CD4-positive, alpha-beta memory T cell (primary cell): Measurements from ENCODE around the gene LRRN4. TPM values are rescaled to one million over a fixed set of nuclear protein-coding genes. Genes with fewer than 3 reads are reported as not detected.

Experiments
- CTCF ChIA-PET: fragments of 350-600 bp; sonication (Branson Sonifier 250); formaldehyde crosslinking; loops from one replicate; lab custom pipeline; 2021; ENCODE audit warnings: inconsistent platforms; ENCODE audit not compliant: partially characterized antibody; lab: Charles Lee
- POLR2A ChIA-PET: fragments of 350-600 bp; sonication (Branson Sonifier 250); formaldehyde crosslinking; loops from one replicate; lab custom pipeline; 2021; ENCODE audit not compliant: partially characterized antibody; lab: Charles Lee
- DNase-seq, 5 donors: peaks; one replicate each; pipeline versions ENCODE4 v3.0.0 to v3.0.0-alpha.2; 2020 to 2022; ENCODE audit warnings: mixed read lengths in 1 of 5
- H3K27ac ChIP-seq: one replicate; pipeline ENCODE4 v1.7.0; 2013; ENCODE audit warnings: low read depth, low read length
- H3K27me3 ChIP-seq: 2 replicates; pipeline ENCODE4 v1.7.0; 2013; ENCODE audit warnings: mild to moderate bottlenecking, low read length, moderate library complexity; ENCODE audit not compliant: insufficient read depth
- H3K36me3 ChIP-seq: 2 replicates; pipeline ENCODE4 v1.7.0; 2013; ENCODE audit warnings: mild to moderate bottlenecking, low read length, moderate library complexity; ENCODE audit not compliant: insufficient read depth
- H3K4me1 ChIP-seq: 2 replicates; pipeline ENCODE4 v1.7.0; 2013; ENCODE audit warnings: mild to moderate bottlenecking, low read length, moderate library complexity; ENCODE audit not compliant: insufficient read depth
- H3K4me3 ChIP-seq, 2 donors: one replicate each; pipeline ENCODE4 v1.7.0; 2013; ENCODE audit warnings: low read length in 2 of 2, mild to moderate bottlenecking in 1 of 2
- H3K9me3 ChIP-seq, 2 donors: one replicate each; pipeline ENCODE4 v1.7.0; 2013; ENCODE audit warnings: low read length in 2 of 2, control low read depth in 1 of 2; ENCODE audit not compliant: control insufficient read depth in 1 of 2
- H3K27ac Mint-ChIP-seq, 7 donors: one replicate each; pipeline ENCODE4 v1.8.0; 2020 to 2021; ENCODE audit warnings: mixed read lengths in 7 of 7, mild to moderate bottlenecking in 6 of 7, inconsistent platforms in 3 of 7, moderate library complexity in 3 of 7
- H3K27me3 Mint-ChIP-seq, 2 donors: one replicate each; pipeline ENCODE4 v1.8.0; 2020 to 2021; ENCODE audit warnings: mixed read lengths in 2 of 2
- H3K36me3 Mint-ChIP-seq, 2 donors: one replicate each; pipeline ENCODE4 v1.8.0; 2020 to 2021; ENCODE audit warnings: mixed read lengths in 2 of 2, inconsistent platforms in 1 of 2, mild to moderate bottlenecking in 1 of 2
- H3K4me1 Mint-ChIP-seq, 4 donors: one replicate each; pipeline ENCODE4 v1.8.0; 2020 to 2021; ENCODE audit warnings: mixed read lengths in 4 of 4, mild to moderate bottlenecking in 1 of 4
- H3K4me3 Mint-ChIP-seq, 8 donors: one replicate each; pipeline ENCODE4 v1.8.0; 2020 to 2021; ENCODE audit warnings: mixed read lengths in 8 of 8, mild to moderate bottlenecking in 7 of 8, moderate library complexity in 6 of 8, inconsistent platforms in 3 of 8
- H3K9me3 Mint-ChIP-seq, 8 donors: one replicate each; pipeline ENCODE4 v1.8.0; 2020 to 2021; ENCODE audit warnings: mixed read lengths in 8 of 8, mild to moderate bottlenecking in 5 of 8, inconsistent platforms in 3 of 8, moderate library complexity in 1 of 8
- intact Hi-C: fragments of 100-400 bp; cut with micrococcal nuclease; formaldehyde crosslinking; loops from one replicate; pipeline ENCODE4 v1.15.1; 2023
- polyA plus RNA-seq, 2 donors: library from polyadenylated mRNA; unstranded; fragments of 300-500 nt; fragmentation: Illumina TruSeq; gene quantifications; one replicate each; pipeline ENCODE4 v1.2.3, GENCODE V29; 2021
- total RNA-seq, 2 experiments: library from RNA; stranded (reverse); gene quantifications; one replicate each; pipeline ENCODE4 v1.2.3, GENCODE V29; 2021

LRRN4 gene
- total RNA-seq (not detected), polyA plus RNA-seq (not detected)

- Mint-ChIP-seq H3K27me3 (peaks cover 22 to 24% of the 10 kb centered on the region in 2 donors), H3K4me1 (peaks cover 3 to 9% (median 5%) of the 10 kb centered on the region in 4 donors), H3K9me3 (no peaks in the 10 kb centered on the region), H3K36me3 (no peaks in the 10 kb centered on the region), H3K4me3 (peak within 1 kb of the TSS in 5 of 8 donors; percentile 3 to 69 (median 49)), H3K27ac (no peak within 1 kb of the TSS)
- CTCF ChIA-PET = no interaction called here
- Histone ChIP-seq H3K4me1 (no peaks in the 10 kb centered on the region), H3K4me3 (no peak within 1 kb of the TSS), H3K27ac (no peak within 1 kb of the TSS), H3K9me3 (no peaks in the 10 kb centered on the region), H3K27me3 (no peaks in the 10 kb centered on the region), H3K36me3 (no peaks in the 10 kb centered on the region)
- POLR2A ChIA-PET = no interaction called here
- no peak for DNase-seq
- intact Hi-C loops = no loop called here
Measured at GRCh38 chr20:6053776-6054688, at the start of gene LRRN4. Gene LRRN4 (minus strand): TSS chr20:6054060. CDS start chr20:6052799, 1,261 bp downstream.

- ChIA-PET POLR2A (no interaction called here), CTCF (no interaction called here)
- no peaks in the 10 kb centered on the region for H3K27me3 ChIP-seq
- H3K9me3 ChIP-seq = no peaks in the 10 kb centered on the region
- H3K36me3 ChIP-seq = no peaks in the 10 kb centered on the region
- intact Hi-C loops = no loop called here
- DNase-seq = no peak
- peaks cover 0 to 1% (median 0%) of the 10 kb centered on the region in 4 donors for H3K4me1 Mint-ChIP-seq
- no peaks in the 10 kb centered on the region for H3K4me1 ChIP-seq
- H3K27me3 Mint-ChIP-seq = peaks cover 7 to 16% of the 10 kb centered on the region in 2 donors
- H3K4me3 Mint-ChIP-seq = no peak overlapping the region
- H3K27ac ChIP-seq = no peak overlapping the region
- H3K36me3 Mint-ChIP-seq = no peaks in the 10 kb centered on the region
- no peak overlapping the region for H3K4me3 ChIP-seq
- H3K27ac Mint-ChIP-seq = no peak overlapping the region
- H3K9me3 Mint-ChIP-seq = no peaks in the 10 kb centered on the region
Measured at GRCh38 chr20:6103301-6103700, 49.4 kb upstream of the LRRN4 start.

GRCh38 chr20:6101346-6101745, 47.5 kb upstream of the LRRN4 start:
- DNase-seq = no peak
- POLR2A ChIA-PET = no interaction called here
- Histone ChIP-seq H3K36me3 (no peaks in the 10 kb centered on the region), H3K27ac (no peak overlapping the region), H3K9me3 (no peaks in the 10 kb centered on the region), H3K4me1 (no peaks in the 10 kb centered on the region), H3K27me3 (no peaks in the 10 kb centered on the region), H3K4me3 (no peak overlapping the region)
- H3K4me1 Mint-ChIP-seq = peaks cover 0 to 1% (median 0%) of the 10 kb centered on the region in 4 donors
- no peak overlapping the region for H3K4me3 Mint-ChIP-seq
- no peak overlapping the region for H3K27ac Mint-ChIP-seq
- H3K9me3 Mint-ChIP-seq = no peaks in the 10 kb centered on the region
- H3K36me3 Mint-ChIP-seq = no peaks in the 10 kb centered on the region
- CTCF ChIA-PET = no interaction called here
- intact Hi-C loops = no loop called here
- H3K27me3 Mint-ChIP-seq = peaks cover 11 to 21% of the 10 kb centered on the region in 2 donors

- POLR2A ChIA-PET = no interaction called here
- Histone ChIP-seq H3K4me1 (no peaks in the 10 kb centered on the region), H3K9me3 (no peaks in the 10 kb centered on the region), H3K27ac (no peak overlapping the region), H3K36me3 (no peaks in the 10 kb centered on the region), H3K27me3 (no peaks in the 10 kb centered on the region), H3K4me3 (no peak overlapping the region)
- H3K4me1 Mint-ChIP-seq = peaks cover 0 to 1% (median 0%) of the 10 kb centered on the region in 4 donors
- CTCF ChIA-PET = no interaction called here
- intact Hi-C loops = no loop called here
- H3K4me3 Mint-ChIP-seq = no peak overlapping the region
- H3K27ac Mint-ChIP-seq = no peak overlapping the region
- no peaks in the 10 kb centered on the region for H3K36me3 Mint-ChIP-seq
- no peak for DNase-seq
- no peaks in the 10 kb centered on the region for H3K9me3 Mint-ChIP-seq
- H3K27me3 Mint-ChIP-seq = peaks cover 7 to 17% of the 10 kb centered on the region in 2 donors
Measured at GRCh38 chr20:6100246-6100645, 46.4 kb upstream of the LRRN4 start.

- Mint-ChIP-seq H3K27me3 (peaks cover 7 to 17% of the 10 kb centered on the region in 2 donors), H3K27ac (no peak overlapping the region), H3K9me3 (no peaks in the 10 kb centered on the region), H3K4me1 (peaks cover 0 to 1% (median 0%) of the 10 kb centered on the region in 4 donors), H3K4me3 (no peak overlapping the region), H3K36me3 (no peaks in the 10 kb centered on the region)
- DNase-seq = no peak
- Histone ChIP-seq H3K4me1 (no peaks in the 10 kb centered on the region), H3K36me3 (no peaks in the 10 kb centered on the region), H3K4me3 (no peak overlapping the region), H3K27me3 (no peaks in the 10 kb centered on the region), H3K9me3 (no peaks in the 10 kb centered on the region), H3K27ac (no peak overlapping the region)
- ChIA-PET POLR2A (no interaction called here), CTCF (no interaction called here)
- intact Hi-C loops = no loop called here
Measured at GRCh38 chr20:6099819-6100218, 46.0 kb upstream of the LRRN4 start.

GRCh38 chr20:6095409-6095808, 41.5 kb upstream of the LRRN4 start:
- Mint-ChIP-seq H3K9me3 (no peaks in the 10 kb centered on the region), H3K4me1 (no peaks in the 10 kb centered on the region), H3K27ac (no peak overlapping the region), H3K36me3 (no peaks in the 10 kb centered on the region), H3K27me3 (peaks cover 14 to 15% of the 10 kb centered on the region in 2 donors), H3K4me3 (no peak overlapping the region)
- Histone ChIP-seq H3K27me3 (no peaks in the 10 kb centered on the region), H3K9me3 (no peaks in the 10 kb centered on the region), H3K4me3 (no peak overlapping the region), H3K36me3 (no peaks in the 10 kb centered on the region), H3K27ac (no peak overlapping the region), H3K4me1 (no peaks in the 10 kb centered on the region)
- DNase-seq = no peak
- intact Hi-C loops = no loop called here
- ChIA-PET POLR2A (no interaction called here), CTCF (no interaction called here)

GRCh38 chr20:6094565-6094964, 40.7 kb upstream of the LRRN4 start:
- Mint-ChIP-seq H3K4me3 (no peak overlapping the region), H3K27me3 (peaks cover 15% of the 10 kb centered on the region in 2 donors), H3K9me3 (no peaks in the 10 kb centered on the region), H3K36me3 (no peaks in the 10 kb centered on the region), H3K4me1 (no peaks in the 10 kb centered on the region), H3K27ac (no peak overlapping the region)
- POLR2A ChIA-PET = no interaction called here
- H3K27ac ChIP-seq = no peak overlapping the region
- no peaks in the 10 kb centered on the region for H3K9me3 ChIP-seq
- H3K4me3 ChIP-seq = no peak overlapping the region
- DNase-seq = no peak
- intact Hi-C loops = no loop called here
- H3K27me3 ChIP-seq = no peaks in the 10 kb centered on the region
- H3K4me1 ChIP-seq = no peaks in the 10 kb centered on the region
- CTCF ChIA-PET = no interaction called here
- no peaks in the 10 kb centered on the region for H3K36me3 ChIP-seq
